ENCODE measurements around the gene SLC25A38. TPM values are rescaled to one million over a fixed set of nuclear protein-coding genes. Genes with fewer than 3 reads are reported as not detected.

The SLC25A38 gene
- polyA plus RNA-seq, 2 of the 4 experiments (the other 2 are of a cell fraction) = 31.9 to 52.8 TPM

- peaks cover 47% of the 10 kb centered on the region for H3K4me1 ChIP-seq
- ChIA-PET POLR2A (no interaction called here), CTCF (no interaction called here)
- H3K4me3 ChIP-seq = no peak overlapping the region
- no peak for DNase-seq (ENCODE audit: low read depth in 1 of 2, low spot score in 1 of 2)
- WGBS (ENCODE audit: missing lambda C conversion rate) = 100% methylated on average over 7 of the region's 7 CpGs
- peak overlapping the region; percentile 15; the same call in 1 of the 3 replicates for H3K4me2 ChIP-seq
- no peaks in the 10 kb centered on the region for H3K9me3 ChIP-seq
- ATAC-seq = no peak
- no peak for FAIRE-seq
- no peak overlapping the region for H3K27ac ChIP-seq
- no peak for TF ChIP-seq EHF (CRISPR knock-in tag; IDR thresholded peaks at IDR 0.05)
- no peak for TF ChIP-seq POLR2A (IDR thresholded peaks at IDR 0.05; ENCODE audit: low read length)
- no peak for TF ChIP-seq TFCP2L1 (CRISPR knock-in tag; IDR thresholded peaks at IDR 0.05)
- no peak for TF ChIP-seq FOXS1 (CRISPR knock-in tag; IDR thresholded peaks at IDR 0.05)
- no peak for TF ChIP-seq HEYL (CRISPR knock-in tag; IDR thresholded peaks at IDR 0.05)
- TF ChIP-seq JUNB (IDR thresholded peaks at IDR 0.05) = no peak
- TF ChIP-seq RARB (CRISPR knock-in tag; IDR thresholded peaks at IDR 0.05) = no peak
- TF ChIP-seq ATOH8 (CRISPR knock-in tag; IDR thresholded peaks at IDR 0.05; ENCODE audit: low read depth) = no peak
- no peak for TF ChIP-seq CBX8 (IDR thresholded peaks at IDR 0.05)
- no peak for TF ChIP-seq JUN (IDR thresholded peaks at IDR 0.05)
- TF ChIP-seq ZC3H11A (IDR thresholded peaks at IDR 0.05) = no peak
- no peak for TF ChIP-seq HOXB5 (CRISPR knock-in tag; IDR thresholded peaks at IDR 0.05)
- no peak for TF ChIP-seq FOSL2 (IDR thresholded peaks at IDR 0.05)
- no peak for TF ChIP-seq FOSL2 (CRISPR knock-in tag; IDR thresholded peaks at IDR 0.05)
- TF ChIP-seq CHD2 (IDR thresholded peaks at IDR 0.05; ENCODE audit: low read length, partially characterized antibody) = no peak
- no peak for TF ChIP-seq ELK1 (IDR thresholded peaks at IDR 0.05; ENCODE audit: low read depth, low read length)
- TF ChIP-seq ESRRA (IDR thresholded peaks at IDR 0.05; ENCODE audit: borderline replicate concordance, low read length) = no peak
- TF ChIP-seq ZNF302 (CRISPR knock-in tag; IDR thresholded peaks at IDR 0.05) = no peak
- TF ChIP-seq RNF2 (IDR thresholded peaks at IDR 0.05; ENCODE audit: borderline replicate concordance, low read depth) = no peak
- no peak for TF ChIP-seq SMC3 (IDR thresholded peaks at IDR 0.05)
- no peak for TF ChIP-seq ZFP36 (IDR thresholded peaks at IDR 0.05; ENCODE audit: borderline replicate concordance, partially characterized antibody)
Measured at GRCh38 chr3:39410893-39411292, 27.7 kb downstream of the SLC25A38 start.

- FAIRE-seq (no peak), ATAC-seq (no peak), DNase-seq (ENCODE audit: low read depth in 1 of 2, low spot score in 1 of 2) (no peak)
- CTCF ChIA-PET = interaction anchor here (6.8 kb wide), 1 partner anchor 87 kb away, joined by 58 read pairs; no protein-coding TSS in a partner anchor
- POLR2A ChIA-PET = no interaction called here
- TF ChIP-seq CHD4 (IDR thresholded peaks at IDR 0.05; ENCODE audit: borderline replicate concordance) (no peak), FOSL2 (IDR thresholded peaks at IDR 0.05) (no peak), FOSL2 (CRISPR knock-in tag; IDR thresholded peaks at IDR 0.05) (no peak), BCL3 (IDR thresholded peaks at IDR 0.05) (0 out of 3 replicates have a peak, but pooled peaks have one; percentile 5), CTCF (IDR thresholded peaks at IDR 0.05) (no peak)
- peaks cover 47% of the 10 kb centered on the region for H3K4me1 ChIP-seq
- no peak overlapping the region for H3K4me2 ChIP-seq
- no peaks in the 10 kb centered on the region for H3K9me3 ChIP-seq
- 93% methylated on average over 9 of the region's 9 CpGs for WGBS (ENCODE audit: missing lambda C conversion rate)
- no peak overlapping the region for H3K27ac ChIP-seq
- no peak overlapping the region for H3K4me3 ChIP-seq
Measured at GRCh38 chr3:39412668-39413260, 29.6 kb downstream of the SLC25A38 start.
